Activated T-cell treated with anti-CD3 and anti-CD28 coated beads for 24 hours (primary cell): ENCODE measurements around the gene TMEM219.
"Not testable (repeated sequence)": the region's sequence is repeated elsewhere in the genome, so short reads cannot be mapped to it uniquely, and the experiment has no call there.

Experiments used
- DNase-seq: peaks from one replicate; pipeline ENCODE4 v3.0.0-alpha.2; 2020; ENCODE audit warnings: low read depth

Gene TMEM219

GRCh38 chr16:30011714-30012504, 50.0 kb downstream of the TMEM219 start:
- DNase-seq = no peak

GRCh38 chr16:30012598-30012997, 50.7 kb downstream of the TMEM219 start:
- not testable (repeated sequence) for DNase-seq

GRCh38 chr16:30015450-30015849, 53.6 kb downstream of the TMEM219 start:
- DNase-seq = not testable (repeated sequence)

- DNase-seq = no peak
These were observed 54.8 kb downstream of the TMEM219 start for GRCh38 chr16:30016555-30017276.

GRCh38 chr16:30017277-30017656, 55.4 kb downstream of the TMEM219 start:
- no peak for DNase-seq

GRCh38 chr16:30017937-30018336, 56.1 kb downstream of the TMEM219 start:
- DNase-seq = not testable (repeated sequence)

- DNase-seq = no peak
These were observed 56.9 kb downstream of the TMEM219 start for GRCh38 chr16:30018731-30019158.
